Fibroblast of skin of right biceps (primary cell): ENCODE measurements around the gene ECHDC1.

ENCODE experiments used
- DNase-seq: peaks from one replicate; pipeline ENCODE4 v3.0.0-alpha.2; 2013

The ECHDC1 gene

GRCh38 chr6:127279815-127280214 is 63.6 kb downstream of the ECHDC1 start:
- DNase-seq: no peak

DNA sequence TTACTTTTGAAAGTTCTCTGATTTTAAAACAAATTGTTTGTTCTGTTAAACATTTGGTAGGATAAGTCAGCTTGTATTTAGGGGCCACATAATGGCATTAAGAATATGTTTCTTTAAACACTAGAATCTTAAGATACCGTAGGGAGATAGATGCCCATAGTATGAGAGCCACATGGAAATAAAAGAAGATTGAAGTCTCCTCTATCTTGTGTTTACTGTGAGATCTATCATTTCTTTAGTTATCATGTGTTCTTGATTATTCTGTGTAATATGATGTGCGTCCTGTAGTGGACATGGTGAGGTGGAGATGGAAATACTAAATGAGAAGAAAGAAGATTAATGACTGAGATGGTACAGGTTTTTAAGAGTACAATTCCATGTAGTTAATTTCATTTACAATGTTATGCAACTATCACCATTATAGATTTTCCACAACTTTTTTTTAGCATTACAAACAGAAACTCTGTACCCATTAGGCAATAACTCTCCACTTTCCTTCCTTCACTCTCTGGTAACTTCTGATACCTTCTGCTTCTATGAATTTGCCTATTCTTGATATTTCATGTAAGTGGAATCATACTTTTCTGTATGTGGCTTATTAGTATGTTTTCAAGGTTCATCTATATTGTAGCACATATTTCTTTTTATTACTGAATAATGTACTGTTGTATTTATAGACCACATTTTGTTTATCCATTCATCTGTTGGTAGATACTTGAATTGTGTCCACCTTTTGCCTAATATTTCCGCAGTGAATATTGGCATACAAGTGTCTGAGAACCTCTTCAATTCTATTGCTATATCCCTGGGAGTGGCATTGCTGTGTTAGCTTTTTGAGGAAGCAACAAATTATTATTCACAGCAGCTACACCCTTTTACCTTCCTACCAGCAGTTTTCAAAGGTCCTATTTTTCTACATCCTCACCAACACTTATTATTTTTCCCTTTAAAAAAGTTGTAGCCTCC is 65.2 kb downstream of the ECHDC1 start:
- DNase-seq: no peak

DNA sequence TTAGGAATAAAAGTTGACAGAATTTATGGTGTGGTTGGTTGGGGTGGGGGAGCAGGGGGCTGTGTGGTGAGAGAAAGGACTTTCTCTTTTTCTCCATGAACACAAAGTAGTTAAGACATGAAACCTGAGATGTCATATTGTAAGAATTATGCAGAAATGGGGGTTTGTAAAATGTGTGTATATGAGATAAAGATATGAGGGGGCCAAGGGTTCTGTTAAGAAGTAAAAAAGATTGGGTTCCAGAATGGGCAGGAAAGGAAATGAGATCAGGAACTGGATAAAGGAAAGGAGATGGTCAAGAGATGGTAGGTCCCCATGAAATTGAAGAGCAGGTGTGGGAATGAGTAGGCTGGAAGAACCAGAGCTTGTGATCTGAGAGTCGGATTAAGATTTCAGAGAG is 67.1 kb downstream of the ECHDC1 start:
- no peak for DNase-seq

DNA sequence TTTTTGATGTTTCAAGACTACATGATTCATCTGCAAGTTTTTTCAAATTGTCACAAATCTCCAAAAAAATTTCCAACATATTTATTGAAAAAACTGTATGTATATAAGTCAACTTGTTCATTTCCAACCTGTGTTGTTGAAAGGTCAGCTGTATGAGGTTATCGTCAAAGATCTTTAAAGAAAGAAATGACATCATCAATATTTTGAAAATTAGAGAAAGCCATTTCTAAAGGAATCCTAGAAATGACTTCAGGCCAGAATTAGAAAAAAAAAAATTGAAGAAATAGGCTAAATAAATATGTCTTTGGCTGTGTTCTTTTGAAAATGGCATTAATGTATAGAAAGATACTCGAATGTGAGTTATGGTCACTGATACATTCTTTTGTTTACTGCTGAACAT is 69.9 kb downstream of the ECHDC1 start:
- DNase-seq: no peak

GRCh38 chr6:127272576-127272975 is 70.8 kb downstream of the ECHDC1 start:
- no peak for DNase-seq

DNA sequence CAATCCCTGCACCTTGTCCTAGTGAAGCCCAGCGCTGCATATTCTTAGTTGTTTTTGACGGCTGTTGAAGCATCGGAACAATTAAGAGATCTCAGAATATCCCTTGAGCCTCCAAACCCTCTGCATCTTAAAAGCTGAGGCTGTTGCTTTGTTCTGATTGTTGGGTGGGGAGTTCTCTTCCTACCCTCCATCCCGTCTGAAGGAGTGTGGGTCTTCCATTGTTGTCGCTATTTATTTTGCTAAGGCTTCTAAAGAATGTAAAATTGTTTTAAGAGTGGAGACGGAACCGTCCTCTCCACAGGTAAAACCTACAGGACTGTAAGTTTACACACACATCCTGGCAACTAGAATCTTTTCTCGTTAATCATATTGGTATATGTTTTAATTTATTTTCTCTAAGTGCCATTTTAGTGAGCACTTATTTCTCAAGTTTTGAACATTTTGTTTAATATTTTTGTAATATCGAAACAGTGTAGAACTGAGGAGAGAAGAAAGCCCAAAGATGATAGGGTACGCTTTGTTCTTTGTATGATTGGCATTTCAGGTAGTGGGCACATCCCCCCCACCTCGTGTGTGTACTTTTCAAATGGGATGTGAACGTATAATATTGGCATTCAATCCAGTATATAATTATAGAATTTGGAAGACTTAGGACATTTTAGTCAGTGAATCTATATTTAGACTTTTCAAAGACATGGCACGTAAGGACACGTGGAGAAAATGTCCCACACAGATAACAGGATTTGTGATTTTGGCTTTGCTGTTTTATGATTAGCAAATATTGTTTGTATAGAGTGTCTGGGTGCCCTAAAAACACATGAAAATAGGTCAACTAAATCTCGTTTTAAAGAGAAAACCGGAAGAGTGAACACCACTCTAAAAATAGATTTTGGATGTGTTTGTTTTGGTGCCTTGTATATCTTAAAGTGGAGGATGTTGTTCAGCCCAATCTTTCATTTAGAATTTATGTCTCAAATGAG is 75.5 kb downstream of the ECHDC1 start:
- peak; percentile 5 for DNase-seq

- peak; percentile 45 for DNase-seq
Measured at GRCh38 chr6:127266892-127267645, 76.3 kb downstream of the ECHDC1 start.

GRCh38 chr6:127266178-127266891 is 77.1 kb downstream of the ECHDC1 start, which contains the start of gene RNF146:
Gene RNF146 (plus strand): TSS chr6:127266864. CDS start chr6:127280339, 13,475 bp downstream.
- DNase-seq: peak; percentile 84

- no peak for DNase-seq
Measured at GRCh38 chr6:127263481-127263880, 79.9 kb downstream of the ECHDC1 start.

GRCh38 chr6:127262896-127263295 is 80.5 kb downstream of the ECHDC1 start:
- DNase-seq: no peak

- no peak for DNase-seq
Measured at GRCh38 chr6:127255286-127255685, 88.1 kb downstream of the ECHDC1 start.

DNA sequence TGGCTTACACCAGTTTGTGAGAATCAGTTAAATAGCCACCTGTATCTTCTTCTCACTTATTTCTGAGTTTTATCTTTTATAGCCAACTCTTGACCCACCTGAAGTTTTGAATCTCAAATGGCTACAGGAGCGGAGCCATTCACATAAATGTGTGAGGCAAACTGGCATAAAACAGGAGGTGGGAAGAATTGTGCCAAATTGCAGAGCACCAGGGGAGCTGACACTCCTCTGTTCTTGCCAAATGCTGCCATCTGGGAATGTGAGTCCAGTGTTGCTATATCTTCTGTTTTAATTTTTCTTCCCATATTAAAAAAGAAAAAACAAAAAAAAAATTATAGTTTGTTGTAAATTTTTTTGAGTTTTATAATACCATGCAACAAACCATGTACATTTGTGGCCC is 93.8 kb downstream of the ECHDC1 start:
- DNase-seq: no peak

- DNase-seq: no peak
Measured at GRCh38 chr6:127247114-127248096, 96.0 kb downstream of the ECHDC1 start.

GRCh38 chr6:127243501-127243900 is 99.9 kb downstream of the ECHDC1 start:
- no peak for DNase-seq
